IPS-15b (cell line): ENCODE results near the gene ARNT2.

ENCODE experiments used
- H3K27me3 ChIP-seq: one replicate; pipeline ENCODE4 v1.6.1; 2013; ENCODE audit warnings: low read length; ENCODE audit not compliant: control insufficient read depth, insufficient read depth
- H3K36me3 ChIP-seq: one replicate; pipeline ENCODE4 v1.6.1; 2013; ENCODE audit warnings: low read length; ENCODE audit not compliant: control insufficient read depth, insufficient read depth
- H3K4me1 ChIP-seq: one replicate; pipeline ENCODE4 v1.6.1; 2013; ENCODE audit warnings: mild to moderate bottlenecking, low read length; ENCODE audit not compliant: control insufficient read depth, insufficient read depth
- H3K4me3 ChIP-seq: one replicate; pipeline ENCODE4 v1.5.1; 2013; ENCODE audit warnings: low read depth, low read length
- H3K9ac ChIP-seq: one replicate; pipeline ENCODE4 v1.6.1; 2013; ENCODE audit warnings: low read depth, mild to moderate bottlenecking, low read length
- H3K9me3 ChIP-seq: one replicate; pipeline ENCODE4 v1.6.1; 2013; ENCODE audit warnings: mild to moderate bottlenecking, low read length; ENCODE audit not compliant: control insufficient read depth, insufficient read depth

ARNT2 gene

GRCh38 chr15:80474224-80475215, 70.3 kb downstream of the ARNT2 start:
- H3K27me3 ChIP-seq: no peaks in the 10 kb centered on the region
- peaks cover 12% of the 10 kb centered on the region for H3K4me1 ChIP-seq
- no peaks in the 10 kb centered on the region for H3K36me3 ChIP-seq
- no peak overlapping the region for H3K9ac ChIP-seq
- H3K4me3 ChIP-seq: no peak overlapping the region
- H3K9me3 ChIP-seq: peaks cover 5% of the 10 kb centered on the region

DNA sequence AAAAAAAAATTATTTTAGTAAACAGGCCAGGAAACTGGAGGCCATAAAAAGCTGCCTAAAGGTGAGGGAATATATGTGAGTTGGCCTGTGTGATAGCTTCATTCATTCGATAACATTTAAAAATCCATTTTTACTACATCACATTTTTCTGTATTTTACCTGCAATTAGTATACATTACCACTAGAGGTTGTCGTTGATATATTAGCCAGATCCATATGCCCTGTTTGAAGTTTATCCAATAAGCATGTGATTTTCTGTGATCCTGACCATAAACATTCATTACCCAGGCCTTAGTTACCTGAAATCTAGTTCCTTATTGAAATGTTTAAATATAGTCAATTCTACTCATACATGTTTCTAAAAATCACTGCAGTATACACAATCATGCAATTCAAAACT, 71.4 kb downstream of the ARNT2 start:
- Histone ChIP-seq H3K4me3 (no peak overlapping the region), H3K27me3 (no peaks in the 10 kb centered on the region), H3K4me1 (peaks cover 12% of the 10 kb centered on the region), H3K9me3 (peaks cover 5% of the 10 kb centered on the region), H3K9ac (no peak overlapping the region), H3K36me3 (no peaks in the 10 kb centered on the region)

DNA sequence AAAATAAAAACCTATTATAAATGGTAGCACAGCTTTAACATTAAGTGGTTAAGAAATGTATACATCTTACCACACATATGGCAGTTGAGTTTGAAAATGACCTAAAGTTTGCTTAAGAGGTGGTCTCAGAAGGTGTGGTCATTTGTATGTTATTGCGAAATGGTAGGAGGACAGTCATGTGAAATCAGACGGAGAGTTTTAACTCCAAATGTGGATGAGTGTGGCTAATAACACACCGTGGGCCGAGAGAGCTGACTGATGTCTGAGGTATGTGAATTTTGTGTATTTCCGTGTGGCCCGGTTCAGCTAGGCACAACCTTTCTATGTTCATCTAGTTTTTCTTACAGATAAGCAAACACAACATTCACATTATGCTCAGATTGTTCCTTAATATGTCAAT, 71.9 kb downstream of the ARNT2 start:
- H3K4me1 ChIP-seq: peaks cover 14% of the 10 kb centered on the region
- no peaks in the 10 kb centered on the region for H3K36me3 ChIP-seq
- H3K9me3 ChIP-seq: peaks cover 5% of the 10 kb centered on the region
- H3K9ac ChIP-seq: no peak overlapping the region
- H3K4me3 ChIP-seq: no peak overlapping the region
- H3K27me3 ChIP-seq: no peaks in the 10 kb centered on the region

GRCh38 chr15:80478075-80478474, 73.9 kb downstream of the ARNT2 start:
- no peak overlapping the region for H3K9ac ChIP-seq
- no peaks in the 10 kb centered on the region for H3K36me3 ChIP-seq
- peaks cover 5% of the 10 kb centered on the region for H3K9me3 ChIP-seq
- H3K4me3 ChIP-seq: no peak overlapping the region
- H3K27me3 ChIP-seq: no peaks in the 10 kb centered on the region
- H3K4me1 ChIP-seq: peaks cover 8% of the 10 kb centered on the region

DNA sequence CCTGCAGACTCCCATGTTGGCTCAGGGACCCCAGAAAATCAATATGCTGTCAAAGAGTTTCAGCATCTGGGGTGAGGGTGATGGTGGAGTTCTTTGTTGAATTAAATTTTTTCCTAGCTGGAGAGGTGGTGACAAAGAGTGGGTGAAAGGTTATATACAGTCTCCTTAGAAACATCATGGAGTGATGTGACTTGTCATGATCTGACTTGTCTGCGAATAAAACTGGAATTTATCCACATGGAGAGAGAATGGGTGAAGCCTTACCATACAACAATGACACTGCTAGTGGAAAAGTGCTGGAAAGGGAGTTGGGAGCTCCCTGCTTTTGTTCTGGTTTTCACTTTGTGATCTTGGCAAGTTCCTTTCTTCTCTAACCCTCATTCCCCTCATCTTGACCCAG, 75.0 kb downstream of the ARNT2 start:
- no peaks in the 10 kb centered on the region for H3K36me3 ChIP-seq
- H3K9ac ChIP-seq: no peak overlapping the region
- no peaks in the 10 kb centered on the region for H3K27me3 ChIP-seq
- peaks cover 5% of the 10 kb centered on the region for H3K9me3 ChIP-seq
- peaks cover 2% of the 10 kb centered on the region for H3K4me1 ChIP-seq
- no peak overlapping the region for H3K4me3 ChIP-seq

DNA sequence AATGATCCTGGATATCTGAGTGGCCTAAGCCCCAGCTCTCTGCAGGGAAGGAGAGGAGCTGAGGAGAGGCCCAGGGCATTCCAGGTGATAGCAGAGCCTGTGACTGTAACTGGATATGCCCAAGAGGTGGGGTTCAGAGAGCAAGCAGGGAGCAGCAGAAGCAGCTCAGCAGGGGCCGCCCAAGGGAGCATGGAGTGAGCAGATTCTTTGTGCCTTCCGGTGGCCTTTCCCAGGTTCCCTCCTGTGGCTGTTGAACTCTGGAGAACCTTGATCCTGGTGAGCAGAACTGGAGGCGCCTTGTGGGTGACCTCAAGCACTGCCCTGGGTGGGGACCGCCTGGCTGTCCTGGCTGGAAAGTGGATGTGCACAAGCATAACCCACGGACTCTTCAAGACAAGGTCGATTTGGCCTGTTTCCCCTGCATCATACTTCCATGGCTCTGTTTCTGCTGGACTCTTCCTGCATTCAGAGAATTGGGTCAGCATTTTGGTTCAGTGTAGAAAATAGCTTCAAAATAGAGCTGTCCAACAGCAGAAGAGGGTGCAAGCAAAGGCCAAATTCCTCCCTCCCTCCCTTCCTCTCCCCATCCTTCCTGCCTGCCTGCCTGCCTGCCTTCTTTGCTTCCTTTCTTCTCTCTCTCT, 76.1 kb downstream of the ARNT2 start:
- Histone ChIP-seq H3K4me1 (peaks cover 2% of the 10 kb centered on the region), H3K9me3 (peaks cover 5% of the 10 kb centered on the region), H3K36me3 (no peaks in the 10 kb centered on the region), H3K9ac (no peak overlapping the region), H3K27me3 (no peaks in the 10 kb centered on the region), H3K4me3 (no peak overlapping the region)

DNA sequence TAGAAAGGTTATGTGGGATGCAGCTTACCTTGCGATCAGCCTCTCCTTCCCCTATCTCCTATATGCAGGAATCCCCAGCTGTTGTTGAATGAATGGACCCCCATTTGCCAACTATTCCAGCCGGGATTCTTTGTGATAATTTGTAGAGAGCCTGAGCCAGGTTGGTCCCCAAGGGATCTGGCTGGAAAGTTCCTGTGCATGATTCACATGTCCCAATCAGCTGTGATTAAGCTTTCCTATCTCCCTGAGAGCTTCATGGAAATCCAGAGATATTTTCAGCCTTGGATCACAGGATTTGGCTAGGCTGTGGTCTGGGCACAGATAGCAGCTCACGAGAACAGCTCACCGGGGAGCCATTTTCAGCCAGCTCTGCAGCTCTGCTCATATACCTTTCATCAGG, 76.7 kb downstream of the ARNT2 start:
- H3K4me1 ChIP-seq: peaks cover 2% of the 10 kb centered on the region
- no peaks in the 10 kb centered on the region for H3K27me3 ChIP-seq
- no peak overlapping the region for H3K4me3 ChIP-seq
- H3K9ac ChIP-seq: no peak overlapping the region
- H3K36me3 ChIP-seq: no peaks in the 10 kb centered on the region
- H3K9me3 ChIP-seq: peaks cover 5% of the 10 kb centered on the region

DNA sequence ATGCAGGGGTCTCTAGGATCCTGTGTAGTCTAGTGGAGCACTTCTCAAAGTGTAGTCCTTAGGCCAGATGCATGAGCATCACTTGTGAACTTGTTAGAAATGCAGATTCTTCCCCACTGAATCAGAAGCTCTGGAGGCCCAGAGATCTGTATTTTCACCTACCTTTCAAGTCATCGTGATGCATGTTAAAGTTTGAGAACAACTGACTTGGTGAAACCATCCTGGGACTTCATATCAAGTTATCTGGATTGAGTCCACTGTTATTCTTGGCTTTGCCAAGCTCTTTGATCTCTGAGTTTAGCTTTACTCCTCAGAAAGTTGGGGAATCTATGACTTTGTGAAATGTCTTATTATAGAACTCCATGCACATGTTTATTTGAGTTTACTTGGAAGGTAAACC, 78.5 kb downstream of the ARNT2 start:
- H3K27me3 ChIP-seq: no peaks in the 10 kb centered on the region
- H3K9ac ChIP-seq: no peak overlapping the region
- H3K4me1 ChIP-seq: peaks cover 2% of the 10 kb centered on the region
- H3K36me3 ChIP-seq: no peaks in the 10 kb centered on the region
- H3K9me3 ChIP-seq: no peaks in the 10 kb centered on the region
- H3K4me3 ChIP-seq: no peak overlapping the region

DNA sequence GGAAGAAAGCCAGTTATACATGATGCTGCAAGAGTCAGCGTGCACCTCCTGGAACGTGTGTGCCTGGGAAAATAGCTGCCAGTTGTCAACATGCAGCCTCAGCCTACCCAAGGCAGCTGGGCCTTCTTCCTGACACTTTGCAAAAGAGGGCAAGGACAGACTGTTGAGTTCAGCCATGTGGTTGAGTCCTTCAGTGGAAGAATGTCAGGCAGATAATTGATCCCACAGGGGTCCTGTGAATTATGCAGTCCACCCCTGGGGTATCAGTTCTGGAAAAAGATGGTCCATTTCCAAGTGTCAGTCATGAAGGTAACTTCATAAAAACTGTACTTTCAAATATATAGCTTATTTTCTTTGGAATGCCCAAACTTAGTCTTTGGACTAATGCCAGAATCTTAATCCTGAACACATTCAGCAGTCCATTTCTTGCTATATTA, 79.6 kb downstream of the ARNT2 start:
- H3K9me3 ChIP-seq: no peaks in the 10 kb centered on the region
- no peaks in the 10 kb centered on the region for H3K27me3 ChIP-seq
- H3K4me3 ChIP-seq: no peak overlapping the region
- no peaks in the 10 kb centered on the region for H3K36me3 ChIP-seq
- no peak overlapping the region for H3K9ac ChIP-seq
- peaks cover 2% of the 10 kb centered on the region for H3K4me1 ChIP-seq

GRCh38 chr15:80484333-80484864, 80.2 kb downstream of the ARNT2 start:
- H3K4me1 ChIP-seq: peaks cover 2% of the 10 kb centered on the region
- H3K4me3 ChIP-seq: no peak overlapping the region

GRCh38 chr15:80485370-80486164, 81.4 kb downstream of the ARNT2 start:
- Histone ChIP-seq H3K4me1 (peaks cover 2% of the 10 kb centered on the region), H3K9me3 (no peaks in the 10 kb centered on the region), H3K36me3 (no peaks in the 10 kb centered on the region), H3K9ac (no peak overlapping the region), H3K4me3 (no peak overlapping the region), H3K27me3 (no peaks in the 10 kb centered on the region)

More at GRCh38 chr15:80484333-80484864, 80.2 kb downstream of the ARNT2 start:
- H3K27me3 ChIP-seq: no peaks in the 10 kb centered on the region
- H3K9ac ChIP-seq: no peak overlapping the region
- H3K9me3 ChIP-seq: no peaks in the 10 kb centered on the region
- no peaks in the 10 kb centered on the region for H3K36me3 ChIP-seq
